GM21360 (cell line): ENCODE results near the gene CCDC127.
"Not testable (repeated sequence)": the region's sequence is repeated elsewhere in the genome, so short reads cannot be mapped to it uniquely, and the experiment has no call there.

Source experiments
- ATAC-seq: cut with Tn5 transposase; IDR thresholded peaks from one replicate; pipeline ENCODE4 v1.9.1; 2021; ENCODE audit warnings: mild to moderate bottlenecking, moderate library complexity; ENCODE audit not compliant: unreplicated experiment

CCDC127 gene, protein sequence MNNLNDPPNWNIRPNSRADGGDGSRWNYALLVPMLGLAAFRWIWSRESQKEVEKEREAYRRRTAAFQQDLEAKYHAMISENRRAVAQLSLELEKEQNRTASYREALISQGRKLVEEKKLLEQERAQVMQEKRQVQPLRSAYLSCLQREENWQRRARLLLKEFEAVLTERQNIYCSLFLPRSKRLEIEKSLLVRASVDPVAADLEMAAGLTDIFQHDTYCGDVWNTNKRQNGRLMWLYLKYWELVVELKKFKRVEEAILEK

DNA sequence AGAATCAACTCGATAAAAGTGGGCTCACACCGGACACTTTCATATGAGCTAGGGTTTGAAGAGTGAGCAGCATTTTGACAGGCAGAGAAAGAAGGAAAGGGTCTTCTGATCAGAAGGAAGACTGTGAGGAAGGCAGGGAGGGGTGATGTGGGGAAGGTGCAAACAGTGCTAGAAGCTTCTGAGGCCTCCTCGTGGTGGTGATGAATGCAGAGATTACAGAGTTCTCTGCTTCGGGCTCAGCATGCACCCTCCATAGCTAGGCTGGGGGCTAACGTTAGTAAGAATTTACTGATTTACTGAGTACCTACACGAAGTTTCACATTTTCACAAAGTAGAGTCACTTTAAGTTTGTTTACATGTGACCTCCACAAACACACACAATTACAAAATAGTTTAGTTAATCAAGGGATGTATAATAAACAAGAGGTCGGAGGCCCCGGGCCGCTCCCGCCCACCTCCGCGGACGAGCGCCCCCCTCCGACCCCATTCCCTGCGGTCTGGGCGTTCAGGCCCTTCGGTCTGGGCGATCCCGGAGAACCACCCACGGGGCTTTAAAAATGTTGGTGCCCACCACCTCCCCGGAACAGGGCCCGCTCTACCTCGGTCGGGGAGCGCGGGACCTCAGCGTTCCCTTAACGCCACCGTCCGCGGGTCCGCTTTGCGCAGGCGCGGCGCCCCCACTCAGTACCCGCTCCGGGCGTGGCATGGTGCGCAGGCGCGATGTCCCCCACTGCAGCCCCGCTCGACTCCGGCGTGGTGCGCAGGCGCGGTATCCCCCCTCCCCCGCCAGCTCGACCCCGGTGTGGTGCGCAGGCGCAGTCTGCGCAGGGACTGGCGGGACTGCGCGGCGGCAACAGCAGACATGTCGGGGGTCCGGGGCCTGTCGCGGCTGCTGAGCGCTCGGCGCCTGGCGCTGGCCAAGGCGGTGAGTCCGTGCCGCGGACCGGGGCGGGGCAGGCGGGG lies at the start of gene CCDC127, which contains the start of gene SDHA:
CCDC127 (minus strand) TSS at position 660 of the 963 bp plus-strand sequence. CDS start 1,304 bp downstream, outside the sequence.
SDHA (plus strand) TSS at position 827 of the 963 bp plus-strand sequence; CDS start at position 863, 36 bp downstream.
- peak; percentile 69 for ATAC-seq

DNA sequence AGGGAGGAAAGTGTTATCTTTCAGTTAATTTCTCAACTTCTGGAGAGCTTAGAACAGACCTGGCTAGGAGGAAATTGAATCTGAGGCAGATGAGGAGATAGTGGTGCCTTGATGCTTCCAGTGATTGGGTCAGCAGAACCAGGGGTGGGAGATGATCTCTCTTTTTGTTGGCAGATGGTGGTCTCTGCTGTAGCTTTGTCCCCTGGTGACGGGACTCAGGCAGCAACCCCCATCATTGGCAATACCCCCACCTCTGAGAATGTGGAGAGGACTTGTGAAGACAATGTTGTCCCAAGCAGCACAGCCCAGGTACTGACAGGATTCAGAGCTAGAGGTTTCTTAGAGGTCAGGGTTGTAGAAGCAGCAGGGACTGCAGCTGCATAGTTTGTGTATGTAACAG lies 49.8 kb upstream of the CCDC127 start:
- no peak for ATAC-seq

DNA sequence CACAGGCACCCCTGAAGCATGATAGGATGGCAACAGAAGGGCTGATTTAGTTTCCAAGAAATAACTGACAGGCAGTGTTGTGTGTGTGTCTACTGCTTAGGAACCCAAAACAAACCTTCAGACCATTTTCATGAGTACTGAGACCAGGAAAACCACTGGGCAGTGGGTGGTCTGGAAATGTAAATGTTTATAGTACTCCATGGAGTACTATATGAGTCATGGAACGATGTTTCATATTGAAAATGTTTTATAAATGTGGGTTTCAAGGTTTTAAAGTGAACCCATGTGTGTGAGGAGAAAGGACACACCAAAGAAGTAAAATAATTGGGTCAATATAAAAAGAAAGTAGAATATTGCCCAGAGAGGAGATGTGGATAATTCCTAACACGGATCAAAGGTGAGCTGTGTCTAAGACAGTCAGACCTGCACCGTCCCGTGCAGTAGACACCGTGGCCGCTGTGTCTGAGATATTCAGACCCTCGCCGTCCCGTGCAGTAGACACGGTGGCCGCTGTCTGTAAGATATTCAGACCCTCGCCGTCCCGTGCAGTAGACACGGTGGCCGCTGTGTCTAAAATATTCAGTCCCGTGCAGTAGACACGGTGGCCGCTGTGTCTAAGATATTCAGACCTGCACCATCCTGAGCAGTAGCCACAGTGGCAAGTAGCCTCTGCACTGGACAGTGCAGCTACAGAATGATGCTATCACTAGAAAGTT lies 48.5 kb upstream of the CCDC127 start:
- not testable (repeated sequence) for ATAC-seq

DNA sequence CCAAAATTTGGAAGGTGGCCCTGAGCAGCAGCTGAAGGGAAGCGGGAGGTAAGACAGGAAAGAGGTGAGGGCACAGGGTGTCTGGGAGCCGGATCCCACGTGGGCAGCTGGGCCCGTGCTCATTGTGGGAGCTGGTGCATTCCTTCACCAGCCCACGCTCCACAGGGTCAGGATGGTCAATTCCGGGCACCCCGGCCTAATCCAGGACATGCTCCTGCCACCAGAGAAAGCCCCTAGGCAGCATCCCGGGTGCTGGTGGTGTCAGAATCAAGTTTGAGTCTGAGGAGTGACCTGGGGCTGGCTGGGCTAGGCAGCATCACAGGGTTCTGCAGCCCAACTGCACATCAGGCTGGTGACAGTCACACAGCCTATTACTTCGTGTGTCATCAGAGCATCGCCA lies 46.4 kb upstream of the CCDC127 start:
- ATAC-seq: no peak

DNA sequence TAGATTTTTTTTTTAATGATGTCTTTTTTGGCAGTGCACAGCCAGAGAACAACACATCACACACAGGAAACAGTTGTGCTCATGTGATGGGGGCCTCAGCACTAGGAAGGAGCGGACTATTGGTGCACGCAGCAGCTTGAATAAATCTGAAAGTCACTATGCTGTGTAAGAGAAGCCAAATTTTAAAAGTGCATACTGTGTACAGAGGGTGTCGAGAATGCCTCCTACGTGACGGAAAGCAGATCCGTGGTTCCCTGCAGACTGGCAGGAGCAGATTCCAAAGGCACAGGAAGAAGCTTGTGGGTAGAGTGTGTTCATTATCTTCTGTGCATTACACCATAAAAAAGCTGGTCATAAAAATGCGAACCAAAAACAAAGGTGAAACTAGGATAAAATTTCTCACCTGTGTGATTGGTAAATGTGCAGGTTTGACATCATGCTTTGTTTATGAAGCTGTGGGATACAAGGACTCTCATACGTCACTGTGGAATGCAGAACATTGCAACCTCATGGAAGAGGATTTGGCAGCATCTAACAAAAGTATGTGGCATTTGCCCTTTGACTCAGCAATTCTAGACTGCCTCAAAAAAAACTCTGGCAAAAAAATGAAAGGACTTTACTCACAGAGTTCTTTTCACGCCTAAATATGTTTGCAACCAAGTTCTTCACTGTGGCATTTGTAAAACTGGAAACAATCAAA lies 45.5 kb upstream of the CCDC127 start:
- ATAC-seq: not testable (repeated sequence)

DNA sequence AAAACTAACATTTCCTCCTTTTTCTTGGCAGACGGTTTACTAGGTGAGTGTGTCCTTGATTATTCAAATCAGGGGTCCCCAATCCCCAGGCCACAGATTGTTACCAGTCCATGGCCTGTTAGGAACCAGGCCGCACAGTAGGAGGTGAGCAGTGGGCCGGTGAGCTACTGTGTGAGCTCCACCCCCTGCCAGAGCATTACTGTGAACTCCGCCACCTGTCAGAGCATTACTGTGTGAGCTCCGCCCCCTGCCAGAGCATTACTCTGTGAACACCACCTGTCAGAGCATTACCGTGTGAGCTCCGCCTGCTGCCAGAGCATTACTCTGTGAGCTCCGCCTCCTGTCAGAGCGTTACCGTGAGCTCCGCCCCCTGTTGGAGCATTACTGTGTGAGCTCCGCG lies 39.2 kb upstream of the CCDC127 start:
- no peak for ATAC-seq

DNA sequence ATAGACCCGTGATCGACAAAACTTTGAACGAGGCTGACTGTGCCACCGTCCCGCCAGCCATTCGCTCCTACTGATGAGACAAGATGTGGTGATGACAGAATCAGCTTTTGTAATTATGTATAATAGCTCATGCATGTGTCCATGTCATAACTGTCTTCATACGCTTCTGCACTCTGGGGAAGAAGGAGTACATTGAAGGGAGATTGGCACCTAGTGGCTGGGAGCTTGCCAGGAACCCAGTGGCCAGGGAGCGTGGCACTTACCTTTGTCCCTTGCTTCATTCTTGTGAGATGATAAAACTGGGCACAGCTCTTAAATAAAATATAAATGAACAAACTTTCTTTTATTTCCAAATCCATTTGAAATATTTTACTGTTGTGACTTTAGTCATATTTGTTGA lies 38.4 kb upstream of the CCDC127 start:
- ATAC-seq: not testable (repeated sequence)

DNA sequence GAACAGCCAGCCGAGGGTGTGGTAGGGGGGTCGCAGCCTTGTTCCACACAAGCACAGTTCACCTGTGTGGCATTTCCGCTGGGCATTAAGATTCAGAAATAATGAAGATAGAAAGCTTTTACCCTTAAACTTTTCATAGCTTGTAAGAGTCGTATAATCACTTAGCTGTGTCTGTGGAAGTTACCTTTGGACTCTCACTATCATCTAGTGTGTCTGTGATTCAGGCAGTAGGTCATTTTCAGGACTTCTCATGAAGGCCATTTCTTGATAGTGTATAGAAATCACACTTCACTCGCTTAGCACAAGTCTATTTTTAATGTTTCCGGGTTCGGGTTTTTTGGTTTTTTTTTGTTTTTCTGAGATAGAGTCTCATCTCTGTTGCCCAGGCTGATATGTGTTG lies 37.2 kb upstream of the CCDC127 start:
- not testable (repeated sequence) for ATAC-seq

DNA sequence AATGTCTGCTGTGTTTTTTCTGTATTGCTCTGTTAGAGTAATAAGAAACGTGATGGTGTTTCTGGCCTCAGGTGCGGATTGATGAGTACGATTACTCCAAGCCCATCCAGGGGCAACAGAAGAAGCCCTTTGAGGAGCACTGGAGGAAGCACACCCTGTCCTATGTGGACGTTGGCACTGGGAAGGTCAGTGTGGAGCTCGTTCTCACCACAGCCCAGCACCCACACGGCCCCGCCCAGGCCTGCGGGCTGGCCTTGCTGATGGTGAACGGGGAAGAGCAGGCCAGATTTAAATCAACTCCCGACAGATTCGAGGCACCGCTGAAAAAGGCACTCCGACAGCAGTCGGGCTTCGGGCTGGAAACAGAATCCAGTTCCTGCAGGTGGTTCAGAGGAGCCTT lies 36.4 kb upstream of the CCDC127 start:
- not testable (repeated sequence) for ATAC-seq

DNA sequence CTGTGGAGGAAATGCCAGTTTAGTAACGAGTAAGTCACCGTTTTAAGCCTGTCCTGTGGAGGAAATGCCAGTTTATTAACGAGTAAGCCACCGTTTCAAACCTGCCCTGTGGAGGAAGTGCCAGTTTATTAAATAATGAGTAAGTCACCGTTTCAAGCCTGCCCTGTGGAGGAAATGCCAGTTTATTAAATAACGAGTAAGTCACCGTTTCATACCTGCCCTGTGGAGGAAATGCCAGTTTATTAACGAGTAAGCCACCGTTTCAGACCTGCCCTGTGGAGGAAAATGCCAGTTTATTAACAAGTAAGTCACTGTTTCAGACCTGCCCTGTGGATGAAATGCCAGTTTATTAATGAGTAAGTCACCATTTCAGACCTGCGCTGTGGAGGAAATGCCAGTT lies 34.6 kb upstream of the CCDC127 start:
- ATAC-seq: no peak

DNA sequence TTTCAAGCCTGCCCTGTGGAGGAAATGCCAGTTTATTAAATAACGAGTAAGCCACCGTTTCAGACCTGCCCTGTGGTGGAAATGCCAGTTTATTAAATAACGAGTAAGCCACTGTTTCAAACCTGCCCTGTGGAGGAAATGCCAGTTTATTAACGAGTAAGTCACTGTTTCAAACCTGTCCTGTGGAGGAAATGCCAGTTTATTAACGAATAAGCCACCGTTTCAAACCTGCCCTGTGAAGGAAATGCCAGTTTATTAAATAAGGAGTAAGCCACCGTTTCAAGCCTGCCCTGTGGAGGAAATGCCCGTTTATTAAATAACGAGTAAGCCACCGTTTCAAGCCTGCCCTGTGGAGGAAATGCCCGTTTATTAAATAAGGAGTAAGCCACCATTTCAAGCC lies 34.0 kb upstream of the CCDC127 start:
- ATAC-seq: not testable (repeated sequence)

DNA sequence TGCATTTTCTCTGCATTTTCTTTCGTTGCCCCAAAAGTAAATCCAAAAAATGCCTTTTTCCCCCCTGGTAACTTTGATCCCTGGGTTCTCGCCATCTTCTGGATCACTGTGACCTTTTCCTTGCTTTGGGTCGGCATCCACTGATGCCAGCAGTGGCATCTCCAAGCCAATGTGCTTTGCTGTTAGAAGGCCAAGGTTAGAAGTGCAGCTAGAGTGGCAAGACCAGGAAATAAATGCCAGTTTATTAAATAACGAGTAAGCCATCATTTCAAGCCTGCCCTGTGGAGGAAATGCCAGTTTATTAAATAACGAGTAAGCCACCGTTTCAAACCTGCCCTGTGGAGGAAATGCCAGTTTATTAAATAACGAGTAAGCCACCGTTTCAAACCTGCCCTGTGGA lies 33.6 kb upstream of the CCDC127 start:
- ATAC-seq: not testable (repeated sequence)

DNA sequence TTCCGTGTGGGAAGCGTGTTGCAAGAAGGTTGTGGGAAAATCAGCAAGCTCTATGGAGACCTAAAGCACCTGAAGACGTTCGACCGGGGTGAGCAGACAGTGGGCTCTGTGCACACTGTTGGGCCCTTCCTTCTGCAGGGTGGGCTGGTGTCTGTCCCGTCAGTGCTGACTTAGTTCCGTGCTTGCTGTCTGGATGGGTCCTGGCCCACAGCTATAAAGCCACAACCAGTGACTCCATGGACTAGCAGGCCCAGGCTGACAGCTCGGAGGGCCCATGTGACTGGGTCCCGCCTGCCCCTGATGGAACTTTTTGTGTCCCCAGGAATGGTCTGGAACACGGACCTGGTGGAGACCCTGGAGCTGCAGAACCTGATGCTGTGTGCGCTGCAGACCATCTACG lies 33.1 kb upstream of the CCDC127 start:
- not testable (repeated sequence) for ATAC-seq

DNA sequence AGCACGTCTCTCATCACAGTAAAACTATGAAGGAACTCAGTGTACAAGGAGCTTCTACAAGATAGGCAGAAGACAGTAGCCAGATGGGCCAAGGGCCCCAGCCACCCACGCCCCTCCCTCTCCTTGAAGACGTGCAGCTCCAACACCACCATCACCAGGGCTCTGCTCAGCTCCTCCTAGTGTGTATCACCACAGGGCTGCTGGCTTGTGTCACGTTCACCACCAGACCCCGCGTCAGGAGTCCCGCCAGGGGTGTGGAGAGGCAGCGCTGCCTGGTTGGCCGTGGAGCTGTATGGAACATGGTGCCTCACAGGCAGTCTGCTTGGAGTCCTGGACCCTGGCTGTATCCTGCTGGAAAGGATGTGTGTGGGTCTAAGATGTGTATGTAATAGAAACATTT lies 32.4 kb upstream of the CCDC127 start:
- not testable (repeated sequence) for ATAC-seq

DNA sequence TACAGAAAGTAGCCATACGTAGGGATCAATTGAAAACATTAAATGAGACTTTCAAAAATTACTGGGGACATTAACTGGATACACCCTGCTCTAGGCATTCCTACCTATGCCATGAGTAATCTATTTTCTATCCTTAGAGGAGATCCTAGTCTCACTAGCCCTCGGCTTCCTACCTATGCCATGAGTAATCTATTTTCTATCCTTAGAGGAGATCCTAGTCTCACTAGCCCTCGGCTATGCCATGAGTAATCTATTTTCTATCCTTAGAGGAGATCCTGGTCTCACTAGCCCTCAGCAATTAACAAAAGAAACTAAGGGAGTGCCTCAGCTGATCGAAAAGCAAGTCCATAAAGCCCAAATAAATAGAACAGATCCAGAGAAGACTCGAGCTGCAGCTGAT lies 27.8 kb upstream of the CCDC127 start:
- ATAC-seq: not testable (repeated sequence)

DNA sequence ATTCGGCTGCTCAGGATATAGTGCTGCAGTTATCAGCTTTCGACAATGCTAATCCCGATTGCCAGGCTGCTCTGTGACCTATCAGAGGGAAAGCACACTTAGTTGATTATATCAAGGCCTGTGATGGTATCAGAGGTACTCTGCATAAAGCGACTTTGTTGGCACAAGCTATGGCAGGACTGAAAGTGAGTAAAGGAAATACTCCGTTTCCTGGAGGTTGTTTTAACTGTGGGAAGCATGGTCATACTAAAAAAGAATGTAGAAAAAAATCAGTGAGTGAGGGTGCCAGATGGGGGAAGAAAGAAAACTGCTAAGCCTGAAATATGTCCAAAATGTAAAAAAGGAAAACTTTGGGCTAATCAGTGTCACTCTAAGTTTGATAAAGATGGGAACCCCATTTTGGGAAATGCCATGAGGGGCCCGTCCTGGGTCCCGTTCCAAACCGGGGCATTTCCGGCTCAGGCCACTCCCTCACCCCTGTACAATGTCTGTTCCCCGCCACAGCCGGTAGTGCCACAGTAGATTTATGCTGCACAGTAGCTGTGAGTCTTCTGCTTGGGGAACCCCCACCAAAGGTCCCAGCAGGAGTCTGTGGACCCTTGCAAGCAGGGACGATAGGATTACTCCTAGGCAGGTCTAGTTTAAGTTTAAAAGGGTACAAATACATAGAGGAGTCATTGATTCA lies 25.9 kb upstream of the CCDC127 start:
- ATAC-seq: not testable (repeated sequence)

DNA sequence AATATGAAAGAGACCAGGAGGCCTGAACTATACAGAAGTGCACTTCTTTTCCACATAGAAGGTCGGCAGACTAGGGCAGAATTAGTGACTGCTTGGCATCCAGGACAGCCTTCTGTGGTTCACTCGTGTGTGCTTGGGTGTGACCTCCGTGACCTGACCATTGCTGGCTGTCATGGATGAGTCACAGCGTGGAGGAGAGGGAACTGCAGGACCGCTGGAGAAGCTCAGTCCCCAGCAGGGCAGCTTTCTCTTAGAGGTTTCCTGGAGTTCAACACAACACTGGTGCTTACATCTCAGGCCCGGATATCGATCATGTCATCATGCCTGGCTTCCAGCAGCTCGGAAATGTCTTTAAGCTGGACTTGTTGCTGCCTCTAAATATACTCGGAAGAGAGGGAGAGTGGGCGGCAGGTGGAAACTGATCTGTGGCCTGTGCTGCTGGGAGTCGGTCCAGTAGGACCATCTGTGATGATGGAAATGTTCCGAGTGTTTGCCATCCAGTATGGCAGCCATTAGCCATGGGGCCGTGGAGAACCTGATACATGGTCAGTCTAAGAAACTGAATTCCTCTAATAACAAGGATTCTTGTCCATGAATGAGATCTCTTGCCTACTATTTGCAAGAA lies 23.2 kb upstream of the CCDC127 start:
- ATAC-seq: not testable (repeated sequence)

DNA sequence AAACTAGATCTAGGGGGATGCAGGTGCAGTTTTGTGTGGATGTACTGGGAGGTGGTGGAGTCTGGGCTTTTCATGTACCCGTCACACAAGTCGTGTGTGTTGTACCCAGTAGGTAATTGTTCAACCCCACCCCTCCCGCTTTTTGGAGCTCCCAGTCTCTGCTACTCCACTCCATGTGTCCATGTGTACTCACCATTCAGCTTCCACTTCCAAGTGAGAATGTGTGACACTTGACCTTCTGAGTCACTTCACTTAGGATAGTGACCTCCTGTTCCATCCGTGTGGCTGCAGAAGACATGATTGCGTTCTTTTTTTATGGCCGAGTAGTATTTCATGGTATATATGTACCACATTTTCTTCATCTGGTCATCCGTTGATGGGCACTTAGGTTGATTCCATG lies 22.6 kb upstream of the CCDC127 start:
- not testable (repeated sequence) for ATAC-seq

DNA sequence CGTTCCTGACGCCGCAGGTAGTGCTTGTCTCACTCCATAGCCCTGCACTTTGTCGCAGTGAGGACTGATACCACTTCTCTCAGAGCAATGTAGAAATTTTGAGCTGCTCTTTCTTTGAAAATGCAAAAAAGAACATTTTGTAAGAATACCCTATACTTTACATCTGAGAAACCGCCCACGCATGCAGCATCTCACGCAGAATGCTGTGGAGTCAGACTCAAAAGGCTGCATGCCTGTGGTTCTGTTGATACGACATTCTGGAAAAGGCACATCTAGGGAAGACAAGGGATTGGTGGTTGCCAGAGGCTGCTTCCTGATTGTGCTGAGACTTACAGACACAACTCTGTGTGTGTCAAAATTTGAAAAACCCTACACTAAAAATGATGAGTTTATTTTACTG lies 20.0 kb upstream of the CCDC127 start:
- not testable (repeated sequence) for ATAC-seq
